ENCODE data around the gene FUT4. TPM values are rescaled to one million over a fixed set of nuclear protein-coding genes. Genes with fewer than 3 reads are reported as not detected.

Gene FUT4
- polyA plus RNA-seq, 2 of the 4 experiments (the other 2 are of a cell fraction) = 1.6 to 1.8 TPM

DNA sequence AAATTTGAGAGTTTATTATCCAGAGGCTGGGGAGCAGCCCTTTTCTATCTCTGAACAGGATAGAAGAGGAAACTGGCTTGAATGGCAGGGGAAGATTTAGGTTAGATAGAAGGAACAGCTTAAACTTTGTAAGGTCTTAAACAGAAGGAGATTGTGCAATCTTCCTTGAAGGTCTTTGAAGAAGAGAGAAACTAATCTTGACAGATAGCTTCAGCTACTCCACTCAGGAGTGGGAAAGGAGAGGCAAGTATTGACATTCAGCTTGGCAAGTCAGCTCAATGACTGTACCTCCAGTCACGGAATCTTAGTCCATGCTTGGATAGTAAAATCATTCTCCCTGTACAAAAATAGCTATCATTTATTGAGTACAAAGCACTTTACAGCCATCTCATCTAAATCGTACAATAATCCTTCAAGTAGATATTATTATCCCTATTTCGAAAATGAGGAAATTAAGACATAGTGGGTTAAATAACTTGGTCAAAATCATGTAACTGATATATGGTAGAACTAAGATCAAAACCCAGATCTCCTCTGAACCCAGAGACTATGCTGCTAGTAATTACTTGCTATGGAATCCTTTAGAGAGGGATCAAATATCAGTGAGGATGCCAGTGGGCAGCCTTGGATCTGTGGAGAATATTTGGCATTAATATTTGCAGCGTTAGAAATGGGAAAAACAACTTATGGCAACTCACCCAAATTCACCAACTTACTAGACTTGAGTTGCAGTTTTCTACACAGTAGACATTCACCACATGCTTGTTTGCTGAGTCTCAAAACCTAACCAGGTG is 16.9 kb upstream of the FUT4 start:
- ATAC-seq (no peak), FAIRE-seq (no peak), DNase-seq (ENCODE audit: low read depth in 1 of 2, low spot score in 1 of 2) (no peak)
- ChIA-PET POLR2A (no interaction called here), CTCF (no interaction called here)
- Histone ChIP-seq H3K4me3 (no peak overlapping the region), H3K27ac (no peak overlapping the region), H3K4me2 (no peak overlapping the region), H3K9me3 (no peaks in the 10 kb centered on the region), H3K4me1 (no peaks in the 10 kb centered on the region)
- TF ChIP-seq, protein P1, sequence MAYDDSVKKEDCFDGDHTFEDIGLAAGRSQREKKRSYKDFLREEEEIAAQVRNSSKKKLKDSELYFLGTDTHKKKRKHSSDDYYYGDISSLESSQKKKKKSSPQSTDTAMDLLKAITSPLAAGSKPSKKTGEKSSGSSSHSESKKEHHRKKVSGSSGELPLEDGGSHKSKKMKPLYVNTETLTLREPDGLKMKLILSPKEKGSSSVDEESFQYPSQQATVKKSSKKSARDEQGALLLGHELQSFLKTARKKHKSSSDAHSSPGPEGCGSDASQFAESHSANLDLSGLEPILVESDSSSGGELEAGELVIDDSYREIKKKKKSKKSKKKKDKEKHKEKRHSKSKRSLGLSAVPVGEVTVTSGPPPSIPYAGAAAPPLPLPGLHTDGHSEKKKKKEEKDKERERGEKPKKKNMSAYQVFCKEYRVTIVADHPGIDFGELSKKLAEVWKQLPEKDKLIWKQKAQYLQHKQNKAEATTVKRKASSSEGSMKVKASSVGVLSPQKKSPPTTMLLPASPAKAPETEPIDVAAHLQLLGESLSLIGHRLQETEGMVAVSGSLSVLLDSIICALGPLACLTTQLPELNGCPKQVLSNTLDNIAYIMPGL (CRISPR knock-in tag; IDR thresholded peaks at IDR 0.05; ENCODE audit: borderline replicate concordance) = no peak
- TF ChIP-seq HEYL (CRISPR knock-in tag; IDR thresholded peaks at IDR 0.05) (no peak), NFE2L2 (conservative IDR thresholded peaks at IDR 0.05; ENCODE audit: low read length) (no peak), NR3C1 (IDR thresholded peaks at IDR 0.05) (no peak), ZFP36 (IDR thresholded peaks at IDR 0.05; ENCODE audit: borderline replicate concordance, partially characterized antibody) (no peak), EHMT2 (IDR thresholded peaks at IDR 0.05; ENCODE audit: low read depth) (no peak), FOSL2 (IDR thresholded peaks at IDR 0.05) (no peak), FOSL2 (CRISPR knock-in tag; IDR thresholded peaks at IDR 0.05) (no peak), KDM5A (IDR thresholded peaks at IDR 0.05) (no peak), TFCP2L1 (CRISPR knock-in tag; IDR thresholded peaks at IDR 0.05) (no peak), CEBPB (IDR thresholded peaks at IDR 0.05) (no peak), PHF8 (IDR thresholded peaks at IDR 0.05; ENCODE audit: borderline replicate concordance, low read depth) (no peak)
- TF ChIP-seq, protein P2, sequence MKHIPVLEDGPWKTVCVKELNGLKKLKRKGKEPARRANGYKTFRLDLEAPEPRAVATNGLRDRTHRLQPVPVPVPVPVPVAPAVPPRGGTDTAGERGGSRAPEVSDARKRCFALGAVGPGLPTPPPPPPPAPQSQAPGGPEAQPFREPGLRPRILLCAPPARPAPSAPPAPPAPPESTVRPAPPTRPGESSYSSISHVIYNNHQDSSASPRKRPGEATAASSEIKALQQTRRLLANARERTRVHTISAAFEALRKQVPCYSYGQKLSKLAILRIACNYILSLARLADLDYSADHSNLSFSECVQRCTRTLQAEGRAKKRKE (CRISPR knock-in tag; IDR thresholded peaks at IDR 0.05; ENCODE audit: low read depth) = no peak
- TF ChIP-seq, protein P3, sequence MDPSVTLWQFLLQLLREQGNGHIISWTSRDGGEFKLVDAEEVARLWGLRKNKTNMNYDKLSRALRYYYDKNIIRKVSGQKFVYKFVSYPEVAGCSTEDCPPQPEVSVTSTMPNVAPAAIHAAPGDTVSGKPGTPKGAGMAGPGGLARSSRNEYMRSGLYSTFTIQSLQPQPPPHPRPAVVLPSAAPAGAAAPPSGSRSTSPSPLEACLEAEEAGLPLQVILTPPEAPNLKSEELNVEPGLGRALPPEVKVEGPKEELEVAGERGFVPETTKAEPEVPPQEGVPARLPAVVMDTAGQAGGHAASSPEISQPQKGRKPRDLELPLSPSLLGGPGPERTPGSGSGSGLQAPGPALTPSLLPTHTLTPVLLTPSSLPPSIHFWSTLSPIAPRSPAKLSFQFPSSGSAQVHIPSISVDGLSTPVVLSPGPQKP (IDR thresholded peaks at IDR 0.05; ENCODE audit: low read depth, low read length) = no peak
- WGBS (ENCODE audit: missing lambda C conversion rate) = 51% methylated on average over 4 of the region's 4 CpGs

DNA sequence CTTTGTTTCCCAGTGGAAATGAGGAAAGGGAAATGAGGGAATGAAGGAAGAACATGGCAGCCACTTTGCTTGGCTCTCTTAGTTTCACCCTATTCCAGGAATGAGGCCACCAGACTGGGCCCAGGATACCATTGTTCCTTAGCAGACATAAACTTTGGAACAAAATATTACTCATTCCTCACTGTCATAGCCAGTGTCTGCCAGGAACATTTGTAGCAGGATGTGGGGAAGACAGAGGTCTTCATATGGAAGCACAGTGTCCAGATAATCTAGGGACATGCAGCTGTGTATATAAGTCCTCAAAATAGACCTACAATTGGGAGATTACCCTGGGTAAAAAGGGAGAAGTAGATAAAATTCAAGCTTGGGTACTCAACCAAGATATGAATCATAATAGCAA is 15.2 kb upstream of the FUT4 start:
- DNase-seq (ENCODE audit: low read depth in 1 of 2, low spot score in 1 of 2) = no peak
- no peak for ATAC-seq
- Histone ChIP-seq H3K9me3 (no peaks in the 10 kb centered on the region), H3K4me1 (no peaks in the 10 kb centered on the region), H3K27ac (no peak overlapping the region), H3K4me2 (no peak overlapping the region), H3K4me3 (no peak overlapping the region)
- ChIA-PET POLR2A (no interaction called here), CTCF (no interaction called here)
- FAIRE-seq = no peak
- TF ChIP-seq, protein P4, sequence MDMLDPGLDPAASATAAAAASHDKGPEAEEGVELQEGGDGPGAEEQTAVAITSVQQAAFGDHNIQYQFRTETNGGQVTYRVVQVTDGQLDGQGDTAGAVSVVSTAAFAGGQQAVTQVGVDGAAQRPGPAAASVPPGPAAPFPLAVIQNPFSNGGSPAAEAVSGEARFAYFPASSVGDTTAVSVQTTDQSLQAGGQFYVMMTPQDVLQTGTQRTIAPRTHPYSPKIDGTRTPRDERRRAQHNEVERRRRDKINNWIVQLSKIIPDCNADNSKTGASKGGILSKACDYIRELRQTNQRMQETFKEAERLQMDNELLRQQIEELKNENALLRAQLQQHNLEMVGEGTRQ (IDR thresholded peaks at IDR 0.05) = no peak
- TF ChIP-seq EP300 (IDR thresholded peaks at IDR 0.05) (no peak), FOSB (CRISPR knock-in tag; IDR thresholded peaks at IDR 0.05) (no peak), FOSL2 (IDR thresholded peaks at IDR 0.05) (no peak), FOSL2 (CRISPR knock-in tag; IDR thresholded peaks at IDR 0.05) (no peak)
- TF ChIP-seq, protein P5, sequence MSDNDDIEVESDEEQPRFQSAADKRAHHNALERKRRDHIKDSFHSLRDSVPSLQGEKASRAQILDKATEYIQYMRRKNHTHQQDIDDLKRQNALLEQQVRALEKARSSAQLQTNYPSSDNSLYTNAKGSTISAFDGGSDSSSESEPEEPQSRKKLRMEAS (IDR thresholded peaks at IDR 0.05) = no peak

DNA sequence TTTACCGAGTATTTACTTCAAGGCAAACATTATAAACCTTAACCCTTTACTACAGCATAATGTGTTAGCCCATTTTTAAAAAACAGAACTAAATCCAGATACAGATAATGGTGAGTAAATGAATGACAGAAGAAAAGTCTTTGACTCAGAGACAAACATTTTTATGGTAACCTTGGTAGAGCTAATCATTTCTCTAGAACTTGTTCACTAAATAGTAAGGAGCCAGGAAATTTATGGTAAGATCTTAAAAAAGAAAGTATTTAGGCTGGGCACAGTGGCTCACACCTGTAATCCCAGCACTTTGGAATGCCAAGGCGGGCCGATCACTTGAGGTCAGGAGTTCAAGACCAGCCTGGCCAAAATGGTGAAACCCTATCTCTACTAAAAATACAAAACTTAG is 11.5 kb upstream of the FUT4 start:
- H3K4me1 ChIP-seq = peaks cover 9% of the 10 kb centered on the region; the same call in 1 of the 3 replicates
- TF ChIP-seq RFX5 (IDR thresholded peaks at IDR 0.05) = no peak
- no peak for TF ChIP-seq MAZ (IDR thresholded peaks at IDR 0.05; ENCODE audit: borderline replicate concordance, low read depth, low read length)
- TF ChIP-seq HEYL (CRISPR knock-in tag; IDR thresholded peaks at IDR 0.05) = no peak
- no peak for TF ChIP-seq RAD21 (conservative IDR thresholded peaks at IDR 0.05 in 1 of 2, IDR thresholded peaks at IDR 0.05 in 1 of 2)
- TF ChIP-seq JUNB (IDR thresholded peaks at IDR 0.05) = no peak
- TF ChIP-seq, protein P6, sequence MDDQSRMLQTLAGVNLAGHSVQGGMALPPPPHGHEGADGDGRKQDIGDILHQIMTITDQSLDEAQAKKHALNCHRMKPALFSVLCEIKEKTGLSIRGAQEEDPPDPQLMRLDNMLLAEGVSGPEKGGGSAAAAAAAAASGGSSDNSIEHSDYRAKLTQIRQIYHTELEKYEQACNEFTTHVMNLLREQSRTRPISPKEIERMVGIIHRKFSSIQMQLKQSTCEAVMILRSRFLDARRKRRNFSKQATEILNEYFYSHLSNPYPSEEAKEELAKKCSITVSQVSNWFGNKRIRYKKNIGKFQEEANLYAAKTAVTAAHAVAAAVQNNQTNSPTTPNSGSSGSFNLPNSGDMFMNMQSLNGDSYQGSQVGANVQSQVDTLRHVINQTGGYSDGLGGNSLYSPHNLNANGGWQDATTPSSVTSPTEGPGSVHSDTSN (IDR thresholded peaks at IDR 0.05) = no peak
- TF ChIP-seq, protein P1 (CRISPR knock-in tag; IDR thresholded peaks at IDR 0.05; ENCODE audit: borderline replicate concordance) = no peak
- TF ChIP-seq, protein P7, sequence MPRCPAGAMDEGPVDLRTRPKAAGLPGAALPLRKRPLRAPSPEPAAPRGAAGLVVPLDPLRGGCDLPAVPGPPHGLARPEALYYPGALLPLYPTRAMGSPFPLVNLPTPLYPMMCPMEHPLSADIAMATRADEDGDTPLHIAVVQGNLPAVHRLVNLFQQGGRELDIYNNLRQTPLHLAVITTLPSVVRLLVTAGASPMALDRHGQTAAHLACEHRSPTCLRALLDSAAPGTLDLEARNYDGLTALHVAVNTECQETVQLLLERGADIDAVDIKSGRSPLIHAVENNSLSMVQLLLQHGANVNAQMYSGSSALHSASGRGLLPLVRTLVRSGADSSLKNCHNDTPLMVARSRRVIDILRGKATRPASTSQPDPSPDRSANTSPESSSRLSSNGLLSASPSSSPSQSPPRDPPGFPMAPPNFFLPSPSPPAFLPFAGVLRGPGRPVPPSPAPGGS (IDR thresholded peaks at IDR 0.05) = no peak
- CTCF ChIA-PET = interaction anchor here (1.0 to 2.2 kb wide), 2 partner anchors 11 to 91 kb away, joined by 3 to 10 read pairs; no protein-coding TSS in a partner anchor
- DNase-seq (ENCODE audit: low read depth in 1 of 2, low spot score in 1 of 2) (no peak), FAIRE-seq (no peak), ATAC-seq (no peak)
- POLR2A ChIA-PET = no interaction called here
- no peak overlapping the region for H3K4me2 ChIP-seq
- no peaks in the 10 kb centered on the region for H3K9me3 ChIP-seq
- WGBS (ENCODE audit: missing lambda C conversion rate) = 84% methylated on average over 3 of the region's 3 CpGs
- no peak overlapping the region for H3K27ac ChIP-seq
- H3K4me3 ChIP-seq = no peak overlapping the region
